ENCODE measurements around the gene MTCL3.

Gene MTCL3

DNA sequence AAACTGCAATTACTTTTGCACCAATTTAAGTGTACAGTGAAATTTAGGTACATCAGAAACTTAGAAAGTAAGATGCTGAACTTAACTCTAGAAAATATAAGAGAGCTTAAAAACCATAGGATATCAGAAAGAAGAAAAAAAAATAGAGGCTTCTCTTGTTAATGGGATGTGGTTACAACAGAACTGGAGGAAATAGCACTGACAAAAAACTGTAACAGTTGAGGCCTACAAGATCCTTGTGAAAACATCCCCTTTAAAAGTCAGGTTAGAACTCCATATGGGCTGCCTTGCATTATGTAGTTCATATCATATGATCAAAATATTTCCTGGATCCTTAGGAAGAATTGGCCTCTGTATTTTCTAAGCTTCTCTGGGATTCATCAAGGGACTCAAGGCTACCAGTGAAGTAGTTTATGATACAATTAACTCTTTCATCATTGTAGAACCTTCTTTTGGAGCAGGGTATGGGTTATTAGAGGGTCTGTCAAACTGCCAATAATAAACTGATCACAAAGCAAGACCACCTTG lies 24.8 kb downstream of the MTCL3 start:
- Histone ChIP-seq H3K27me3 (ENCODE audit: control insufficient read depth, insufficient read depth, low read length) (no peaks in the 10 kb centered on the region), H3K79me2 (ENCODE audit: control insufficient read depth, insufficient read depth, low read length) (no peaks in the 10 kb centered on the region), H3K4me3 (replicated peaks in 1 of 4; ENCODE audit: control extremely low read depth in 1 of 4, insufficient read depth in 1 of 4, low read depth in 3 of 4, low read length in 4 of 4) (no peak overlapping the region), H3K4me2 (ENCODE audit: extremely low read depth, insufficient read depth, low read length) (no peak overlapping the region), H3K36me3 (ENCODE audit: control insufficient read depth, insufficient read depth, low read length) (no peaks in the 10 kb centered on the region), H3K4me1 (ENCODE audit: control insufficient read depth, extremely low read depth, insufficient read depth, low read length) (no peaks in the 10 kb centered on the region), H2AFZ (ENCODE audit: low read length) (no peak overlapping the region), H3K9me3 (ENCODE audit: control insufficient read depth, insufficient read depth, low read depth, low read length) (no peaks in the 10 kb centered on the region), H4K20me1 (ENCODE audit: control insufficient read depth, extremely low read depth, insufficient read depth, low read length) (no peaks in the 10 kb centered on the region), H3K9ac (ENCODE audit: insufficient read depth, low read length) (no peak overlapping the region), H3K27ac (ENCODE audit: insufficient read depth, low read length) (no peak overlapping the region)
- DNase-seq (ENCODE audit: low read depth in 2 of 2): no peak
- no peak for TF ChIP-seq EZH2 (IDR thresholded peaks at IDR 0.05; ENCODE audit: low read length, missing control alignments)
- TF ChIP-seq, protein P1, sequence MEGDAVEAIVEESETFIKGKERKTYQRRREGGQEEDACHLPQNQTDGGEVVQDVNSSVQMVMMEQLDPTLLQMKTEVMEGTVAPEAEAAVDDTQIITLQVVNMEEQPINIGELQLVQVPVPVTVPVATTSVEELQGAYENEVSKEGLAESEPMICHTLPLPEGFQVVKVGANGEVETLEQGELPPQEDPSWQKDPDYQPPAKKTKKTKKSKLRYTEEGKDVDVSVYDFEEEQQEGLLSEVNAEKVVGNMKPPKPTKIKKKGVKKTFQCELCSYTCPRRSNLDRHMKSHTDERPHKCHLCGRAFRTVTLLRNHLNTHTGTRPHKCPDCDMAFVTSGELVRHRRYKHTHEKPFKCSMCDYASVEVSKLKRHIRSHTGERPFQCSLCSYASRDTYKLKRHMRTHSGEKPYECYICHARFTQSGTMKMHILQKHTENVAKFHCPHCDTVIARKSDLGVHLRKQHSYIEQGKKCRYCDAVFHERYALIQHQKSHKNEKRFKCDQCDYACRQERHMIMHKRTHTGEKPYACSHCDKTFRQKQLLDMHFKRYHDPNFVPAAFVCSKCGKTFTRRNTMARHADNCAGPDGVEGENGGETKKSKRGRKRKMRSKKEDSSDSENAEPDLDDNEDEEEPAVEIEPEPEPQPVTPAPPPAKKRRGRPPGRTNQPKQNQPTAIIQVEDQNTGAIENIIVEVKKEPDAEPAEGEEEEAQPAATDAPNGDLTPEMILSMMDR (conservative IDR thresholded peaks at IDR 0.05 in 1 of 2, IDR thresholded peaks at IDR 0.05 in 1 of 2; ENCODE audit: low read depth in 1 of 2, low read length in 2 of 2): no peak

DNA sequence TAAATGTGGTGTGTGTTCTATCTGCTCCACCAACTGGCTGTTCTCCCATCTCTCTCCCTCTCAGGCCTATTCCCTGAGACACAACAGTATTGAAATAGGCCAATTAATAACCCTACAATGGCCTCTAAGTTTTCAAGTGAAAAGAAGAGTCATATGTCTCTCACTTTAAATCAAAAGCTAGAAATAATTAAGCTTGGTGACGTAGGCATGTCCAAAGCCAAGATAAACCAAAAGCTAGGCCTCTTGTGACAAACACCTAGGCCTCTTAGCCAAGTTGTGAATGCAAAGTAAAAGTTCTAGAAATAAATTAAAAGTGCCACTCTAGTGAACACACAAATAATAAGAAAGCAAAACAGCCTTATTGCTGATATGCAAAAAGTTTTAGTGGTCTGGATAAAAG lies 29.9 kb downstream of the MTCL3 start:
- no peaks in the 10 kb centered on the region for H3K36me3 ChIP-seq (ENCODE audit: control insufficient read depth, insufficient read depth, low read length)
- no peak overlapping the region for H3K4me3 ChIP-seq (replicated peaks in 1 of 4; ENCODE audit: control extremely low read depth in 1 of 4, insufficient read depth in 1 of 4, low read depth in 3 of 4, low read length in 4 of 4)
- H2AFZ ChIP-seq (ENCODE audit: low read length): no peak overlapping the region
- H3K9me3 ChIP-seq (ENCODE audit: control insufficient read depth, insufficient read depth, low read depth, low read length): no peaks in the 10 kb centered on the region
- no peak overlapping the region for H3K4me2 ChIP-seq (ENCODE audit: extremely low read depth, insufficient read depth, low read length)
- H3K4me1 ChIP-seq (ENCODE audit: control insufficient read depth, extremely low read depth, insufficient read depth, low read length): peaks cover 3% of the 10 kb centered on the region
- H3K9ac ChIP-seq (ENCODE audit: insufficient read depth, low read length): no peak overlapping the region
- H3K27me3 ChIP-seq (ENCODE audit: control insufficient read depth, insufficient read depth, low read length): no peaks in the 10 kb centered on the region
- DNase-seq (ENCODE audit: low read depth in 2 of 2): no peak
- no peaks in the 10 kb centered on the region for H3K79me2 ChIP-seq (ENCODE audit: control insufficient read depth, insufficient read depth, low read length)
- H4K20me1 ChIP-seq (ENCODE audit: control insufficient read depth, extremely low read depth, insufficient read depth, low read length): no peaks in the 10 kb centered on the region
- no peak for TF ChIP-seq EZH2 (IDR thresholded peaks at IDR 0.05; ENCODE audit: low read length, missing control alignments)
- TF ChIP-seq, protein P1 (conservative IDR thresholded peaks at IDR 0.05 in 1 of 2, IDR thresholded peaks at IDR 0.05 in 1 of 2; ENCODE audit: low read depth in 1 of 2, low read length in 2 of 2): no peak
- H3K27ac ChIP-seq (ENCODE audit: insufficient read depth, low read length): no peak overlapping the region

DNA sequence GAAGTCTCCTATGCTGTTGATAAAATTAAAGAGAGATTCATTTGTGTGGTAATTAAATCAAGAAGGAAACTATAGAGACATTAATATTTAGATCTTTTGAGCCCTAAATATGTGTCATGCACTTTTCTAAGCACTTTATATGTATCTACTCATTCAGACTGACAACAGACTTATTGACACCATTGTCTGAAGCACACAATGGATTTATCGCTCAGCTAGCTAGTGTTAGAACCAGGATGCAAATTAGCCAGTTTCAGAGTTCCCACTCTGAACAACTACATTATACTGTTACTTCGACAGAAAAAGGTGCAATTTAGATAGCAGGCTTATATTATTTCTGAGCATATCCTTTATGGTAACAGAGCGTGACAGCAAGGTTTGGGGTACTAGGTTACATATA lies 32.2 kb downstream of the MTCL3 start:
- peaks cover 3% of the 10 kb centered on the region for H3K4me1 ChIP-seq (ENCODE audit: control insufficient read depth, extremely low read depth, insufficient read depth, low read length)
- H3K9me3 ChIP-seq (ENCODE audit: control insufficient read depth, insufficient read depth, low read depth, low read length): no peaks in the 10 kb centered on the region
- H3K4me3 ChIP-seq (replicated peaks in 1 of 4; ENCODE audit: control extremely low read depth in 1 of 4, insufficient read depth in 1 of 4, low read depth in 3 of 4, low read length in 4 of 4): no peak overlapping the region
- H3K9ac ChIP-seq (ENCODE audit: insufficient read depth, low read length): no peak overlapping the region
- no peaks in the 10 kb centered on the region for H3K79me2 ChIP-seq (ENCODE audit: control insufficient read depth, insufficient read depth, low read length)
- DNase-seq (ENCODE audit: low read depth in 2 of 2): no peak
- no peaks in the 10 kb centered on the region for H4K20me1 ChIP-seq (ENCODE audit: control insufficient read depth, extremely low read depth, insufficient read depth, low read length)
- H3K27me3 ChIP-seq (ENCODE audit: control insufficient read depth, insufficient read depth, low read length): no peaks in the 10 kb centered on the region
- H3K36me3 ChIP-seq (ENCODE audit: control insufficient read depth, insufficient read depth, low read length): no peaks in the 10 kb centered on the region
- H3K4me2 ChIP-seq (ENCODE audit: extremely low read depth, insufficient read depth, low read length): no peak overlapping the region
- no peak overlapping the region for H3K27ac ChIP-seq (ENCODE audit: insufficient read depth, low read length)
- TF ChIP-seq EZH2 (IDR thresholded peaks at IDR 0.05; ENCODE audit: low read length, missing control alignments): no peak
- TF ChIP-seq, protein P1 (conservative IDR thresholded peaks at IDR 0.05 in 1 of 2, IDR thresholded peaks at IDR 0.05 in 1 of 2; ENCODE audit: low read depth in 1 of 2, low read length in 2 of 2): no peak
- H2AFZ ChIP-seq (ENCODE audit: low read length): no peak overlapping the region

All from fibroblast of lung (primary cell).